ENCODE results near the gene CDK11B.

The CDK11B gene

DNA sequence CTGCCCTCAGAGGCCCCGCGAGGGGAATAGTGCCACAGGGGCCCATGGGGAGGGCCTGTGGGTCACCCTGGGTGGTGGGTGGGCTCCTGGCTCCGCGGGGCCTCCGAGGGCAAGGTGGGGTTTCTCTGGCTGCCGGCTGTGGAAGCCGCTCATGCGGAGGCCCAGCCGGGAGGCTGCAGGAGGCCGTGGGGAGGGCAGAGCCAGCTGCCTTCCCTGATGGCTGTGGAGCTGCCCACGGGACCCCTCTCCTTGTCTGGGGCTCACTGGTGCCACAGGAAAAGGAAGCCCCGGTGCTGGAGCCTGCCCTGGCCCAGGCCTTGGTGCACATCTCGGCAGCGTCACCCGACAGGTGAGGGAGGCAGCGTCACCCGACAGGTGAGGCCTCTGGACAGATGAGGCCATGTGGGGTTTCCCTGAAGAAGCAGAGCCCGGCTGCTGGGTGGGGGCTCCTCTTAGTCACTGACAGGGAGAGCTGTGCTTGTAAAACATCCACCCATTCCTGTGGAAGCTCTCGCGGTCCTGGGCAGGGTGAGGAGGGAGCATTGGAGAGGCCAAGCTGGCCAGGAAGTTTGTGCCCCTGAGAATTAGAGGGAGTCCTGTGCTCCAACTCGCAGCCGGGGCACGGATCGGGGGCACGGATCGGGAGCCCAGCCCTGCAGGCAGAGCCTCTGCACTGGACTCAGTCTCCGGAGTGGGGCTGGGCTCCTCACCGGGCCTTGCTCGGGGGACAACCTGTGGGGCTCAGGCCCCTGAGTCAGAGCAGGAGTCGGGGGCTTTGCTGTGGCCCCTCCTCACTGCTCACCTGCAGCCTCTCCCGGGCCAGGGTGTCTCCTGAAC, 37.4 kb downstream of the CDK11B start:
- no peak overlapping the region for H3K9ac ChIP-seq (ENCODE audit: low read depth in 1 of 2, low read length in 2 of 2)
- H3K27me3 ChIP-seq (ENCODE audit: control insufficient read depth in 1 of 2, insufficient read depth in 2 of 2, low read length in 2 of 2) = no peaks in the 10 kb centered on the region
- no peaks in the 10 kb centered on the region for H3K9me3 ChIP-seq (ENCODE audit: control insufficient read depth in 1 of 2, low read length in 2 of 2)
- H3K4me3 ChIP-seq (ENCODE audit: low read depth in 1 of 2, low read length in 2 of 2) = no peak overlapping the region
- H3K27ac ChIP-seq (ENCODE audit: low read depth, low read length) = no peak overlapping the region
- H3K4me1 ChIP-seq (ENCODE audit: control insufficient read depth in 1 of 2, insufficient read depth in 2 of 2, low read length in 2 of 2) = peaks cover 9 to 11% of the 10 kb centered on the region in 2 donors
- peaks cover 0 to 12% of the 10 kb centered on the region in 2 donors for H3K36me3 ChIP-seq (ENCODE audit: control insufficient read depth in 1 of 2, insufficient read depth in 2 of 2, low read length in 2 of 2)

- peaks cover 0 to 12% of the 10 kb centered on the region in 2 donors for H3K36me3 ChIP-seq (ENCODE audit: control insufficient read depth in 1 of 2, insufficient read depth in 2 of 2, low read length in 2 of 2)
- no peak overlapping the region for H3K4me3 ChIP-seq (ENCODE audit: low read depth in 1 of 2, low read length in 2 of 2)
- H3K27me3 ChIP-seq (ENCODE audit: control insufficient read depth in 1 of 2, insufficient read depth in 2 of 2, low read length in 2 of 2) = no peaks in the 10 kb centered on the region
- no peak overlapping the region for H3K9ac ChIP-seq (ENCODE audit: low read depth in 1 of 2, low read length in 2 of 2)
- no peak overlapping the region for H3K27ac ChIP-seq (ENCODE audit: low read depth, low read length)
- H3K4me1 ChIP-seq (ENCODE audit: control insufficient read depth in 1 of 2, insufficient read depth in 2 of 2, low read length in 2 of 2) = peaks cover 9 to 13% of the 10 kb centered on the region in 2 donors
- H3K9me3 ChIP-seq (ENCODE audit: control insufficient read depth in 1 of 2, low read length in 2 of 2) = no peaks in the 10 kb centered on the region
Observed at GRCh38 chr1:1620433-1621139, 38.2 kb downstream of the CDK11B start.

DNA sequence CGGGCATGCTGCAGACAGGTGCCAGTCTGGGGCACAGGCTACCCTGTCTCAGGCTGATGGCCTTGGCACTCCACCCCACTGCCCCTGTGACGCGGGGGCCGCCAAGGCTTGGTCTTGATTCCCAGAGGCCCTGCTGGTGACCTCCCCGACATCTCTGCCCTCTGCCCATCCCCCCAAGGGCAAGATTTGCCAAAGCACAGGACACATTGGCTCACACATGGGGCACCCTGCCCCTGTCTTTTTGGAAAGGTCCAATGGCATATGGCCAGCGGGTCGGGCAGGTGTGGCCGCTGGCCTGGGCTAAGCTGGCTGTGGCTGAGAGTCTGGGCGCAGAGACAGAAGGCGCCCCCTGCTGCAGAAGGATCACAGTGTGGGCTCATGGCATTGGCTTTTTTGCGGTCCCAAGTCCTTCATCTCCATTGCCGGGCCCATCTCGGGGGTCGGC, 38.9 kb downstream of the CDK11B start:
- no peaks in the 10 kb centered on the region for H3K27me3 ChIP-seq (ENCODE audit: control insufficient read depth in 1 of 2, insufficient read depth in 2 of 2, low read length in 2 of 2)
- H3K9ac ChIP-seq (ENCODE audit: low read depth in 1 of 2, low read length in 2 of 2) = no peak overlapping the region
- H3K4me1 ChIP-seq (ENCODE audit: control insufficient read depth in 1 of 2, insufficient read depth in 2 of 2, low read length in 2 of 2) = peaks cover 9 to 13% of the 10 kb centered on the region in 2 donors
- H3K27ac ChIP-seq (ENCODE audit: low read depth, low read length) = no peak overlapping the region
- no peaks in the 10 kb centered on the region for H3K9me3 ChIP-seq (ENCODE audit: control insufficient read depth in 1 of 2, low read length in 2 of 2)
- H3K36me3 ChIP-seq (ENCODE audit: control insufficient read depth in 1 of 2, insufficient read depth in 2 of 2, low read length in 2 of 2) = peaks cover 0 to 12% of the 10 kb centered on the region in 2 donors
- no peak overlapping the region for H3K4me3 ChIP-seq (ENCODE audit: low read depth in 1 of 2, low read length in 2 of 2)

- H3K9me3 ChIP-seq (ENCODE audit: control insufficient read depth in 1 of 2, low read length in 2 of 2) = no peaks in the 10 kb centered on the region
- H3K27me3 ChIP-seq (ENCODE audit: control insufficient read depth in 1 of 2, insufficient read depth in 2 of 2, low read length in 2 of 2) = no peaks in the 10 kb centered on the region
- no peak overlapping the region for H3K9ac ChIP-seq (ENCODE audit: low read depth in 1 of 2, low read length in 2 of 2)
- H3K27ac ChIP-seq (ENCODE audit: low read depth, low read length) = no peak overlapping the region
- peaks cover 19 to 25% of the 10 kb centered on the region in 2 donors for H3K4me1 ChIP-seq (ENCODE audit: control insufficient read depth in 1 of 2, insufficient read depth in 2 of 2, low read length in 2 of 2)
- H3K36me3 ChIP-seq (ENCODE audit: control insufficient read depth in 1 of 2, insufficient read depth in 2 of 2, low read length in 2 of 2) = peaks cover 0 to 8% of the 10 kb centered on the region in 2 donors
- H3K4me3 ChIP-seq (ENCODE audit: low read depth in 1 of 2, low read length in 2 of 2) = no peak overlapping the region
Observed at GRCh38 chr1:1618396-1619068, 40.3 kb downstream of the CDK11B start.

- Histone ChIP-seq H3K9ac (ENCODE audit: low read depth in 1 of 2, low read length in 2 of 2) (no peak overlapping the region), H3K4me1 (ENCODE audit: control insufficient read depth in 1 of 2, insufficient read depth in 2 of 2, low read length in 2 of 2) (peaks cover 19 to 28% of the 10 kb centered on the region in 2 donors), H3K9me3 (ENCODE audit: control insufficient read depth in 1 of 2, low read length in 2 of 2) (no peaks in the 10 kb centered on the region), H3K4me3 (ENCODE audit: low read depth in 1 of 2, low read length in 2 of 2) (no peak overlapping the region), H3K27ac (ENCODE audit: low read depth, low read length) (no peak overlapping the region), H3K27me3 (ENCODE audit: control insufficient read depth in 1 of 2, insufficient read depth in 2 of 2, low read length in 2 of 2) (no peaks in the 10 kb centered on the region), H3K36me3 (ENCODE audit: control insufficient read depth in 1 of 2, insufficient read depth in 2 of 2, low read length in 2 of 2) (peaks cover 0 to 8% of the 10 kb centered on the region in 2 donors)
Observed at GRCh38 chr1:1617925-1618324, 40.9 kb downstream of the CDK11B start.

- Histone ChIP-seq H3K4me1 (ENCODE audit: control insufficient read depth in 1 of 2, insufficient read depth in 2 of 2, low read length in 2 of 2) (peaks cover 19 to 28% of the 10 kb centered on the region in 2 donors), H3K4me3 (ENCODE audit: low read depth in 1 of 2, low read length in 2 of 2) (no peak overlapping the region)
Observed at GRCh38 chr1:1617516-1617915, 41.3 kb downstream of the CDK11B start.

DNA sequence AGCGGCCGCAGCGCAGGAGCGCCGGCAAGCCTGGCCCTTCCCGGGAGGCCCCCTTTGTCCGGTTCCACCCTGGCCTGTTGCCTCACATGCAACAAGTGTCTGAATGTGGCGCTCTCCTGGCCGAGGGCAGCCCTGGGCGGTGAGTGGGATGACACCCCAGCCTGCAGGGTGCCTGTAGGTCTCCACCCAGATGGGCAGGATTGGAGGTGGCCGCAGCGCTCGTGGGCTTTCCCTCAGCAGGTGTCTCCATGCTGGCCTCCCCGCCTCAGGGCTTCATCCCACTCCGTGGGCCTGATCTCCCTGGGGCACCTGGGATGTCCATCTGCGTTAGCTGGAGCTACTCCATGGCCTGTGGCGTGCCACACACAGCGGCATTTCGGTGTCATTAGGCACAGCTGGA, 42.0 kb downstream of the CDK11B start:
- peaks cover 19 to 28% of the 10 kb centered on the region in 2 donors for H3K4me1 ChIP-seq (ENCODE audit: control insufficient read depth in 1 of 2, insufficient read depth in 2 of 2, low read length in 2 of 2)
- peak overlapping the region; percentile 48 to 94 for H3K9ac ChIP-seq (ENCODE audit: low read depth in 1 of 2, low read length in 2 of 2)
- H3K36me3 ChIP-seq (ENCODE audit: control insufficient read depth in 1 of 2, insufficient read depth in 2 of 2, low read length in 2 of 2) = peaks cover 0 to 8% of the 10 kb centered on the region in 2 donors
- H3K9me3 ChIP-seq (ENCODE audit: control insufficient read depth in 1 of 2, low read length in 2 of 2) = no peaks in the 10 kb centered on the region
- H3K27me3 ChIP-seq (ENCODE audit: control insufficient read depth in 1 of 2, insufficient read depth in 2 of 2, low read length in 2 of 2) = no peaks in the 10 kb centered on the region
- H3K4me3 ChIP-seq (ENCODE audit: low read depth in 1 of 2, low read length in 2 of 2) = peak overlapping the region; percentile 84 to 91
- H3K27ac ChIP-seq (ENCODE audit: low read depth, low read length) = no peak overlapping the region

More at GRCh38 chr1:1617516-1617915, 41.3 kb downstream of the CDK11B start:
- Histone ChIP-seq H3K9me3 (ENCODE audit: control insufficient read depth in 1 of 2, low read length in 2 of 2) (no peaks in the 10 kb centered on the region), H3K36me3 (ENCODE audit: control insufficient read depth in 1 of 2, insufficient read depth in 2 of 2, low read length in 2 of 2) (peaks cover 0 to 8% of the 10 kb centered on the region in 2 donors), H3K27me3 (ENCODE audit: control insufficient read depth in 1 of 2, insufficient read depth in 2 of 2, low read length in 2 of 2) (no peaks in the 10 kb centered on the region), H3K9ac (ENCODE audit: low read depth in 1 of 2, low read length in 2 of 2) (no peak overlapping the region), H3K27ac (ENCODE audit: low read depth, low read length) (no peak overlapping the region)

GRCh38 chr1:1616045-1616790, 42.6 kb downstream of the CDK11B start:
- Histone ChIP-seq H3K9ac (ENCODE audit: low read depth in 1 of 2, low read length in 2 of 2) (peak overlapping the region; percentile 48 to 94), H3K4me3 (ENCODE audit: low read depth in 1 of 2, low read length in 2 of 2) (peak overlapping the region; percentile 84 to 91), H3K36me3 (ENCODE audit: control insufficient read depth in 1 of 2, insufficient read depth in 2 of 2, low read length in 2 of 2) (peaks cover 0 to 8% of the 10 kb centered on the region in 2 donors), H3K27me3 (ENCODE audit: control insufficient read depth in 1 of 2, insufficient read depth in 2 of 2, low read length in 2 of 2) (no peaks in the 10 kb centered on the region), H3K4me1 (ENCODE audit: control insufficient read depth in 1 of 2, insufficient read depth in 2 of 2, low read length in 2 of 2) (peaks cover 19 to 28% of the 10 kb centered on the region in 2 donors), H3K9me3 (ENCODE audit: control insufficient read depth in 1 of 2, low read length in 2 of 2) (no peaks in the 10 kb centered on the region), H3K27ac (ENCODE audit: low read depth, low read length) (peak overlapping the region; percentile 69)

GRCh38 chr1:1615256-1616044, 43.4 kb downstream of the CDK11B start, which contains the start of gene MIB2:
Gene MIB2, plus strand, starts transcription at chr1:1615500. Its CDS starts 7,953 bp downstream, at chr1:1623453.
- Histone ChIP-seq H3K36me3 (ENCODE audit: control insufficient read depth in 1 of 2, insufficient read depth in 2 of 2, low read length in 2 of 2) (peaks cover 0 to 8% of the 10 kb centered on the region in 2 donors), H3K4me1 (ENCODE audit: control insufficient read depth in 1 of 2, insufficient read depth in 2 of 2, low read length in 2 of 2) (peaks cover 19 to 28% of the 10 kb centered on the region in 2 donors)

More at GRCh38 chr1:1615256-1616044, 43.4 kb downstream of the CDK11B start, which contains the start of gene MIB2:
- H3K9ac ChIP-seq (ENCODE audit: low read depth in 1 of 2, low read length in 2 of 2) = peak within 1 kb of the TSS; percentile 94
- no peaks in the 10 kb centered on the region for H3K27me3 ChIP-seq (ENCODE audit: control insufficient read depth in 1 of 2, insufficient read depth in 2 of 2, low read length in 2 of 2)
- no peaks in the 10 kb centered on the region for H3K9me3 ChIP-seq (ENCODE audit: control insufficient read depth in 1 of 2, low read length in 2 of 2)
- H3K4me3 ChIP-seq (ENCODE audit: low read depth in 1 of 2, low read length in 2 of 2) = peak within 1 kb of the TSS; percentile 84 to 91
- peak within 1 kb of the TSS; percentile 100 for H3K27ac ChIP-seq (ENCODE audit: low read depth, low read length)

Measured in duodenal mucosa (tissue), 2 donors.